Measurements from ENCODE around the gene TDRD6. TPM values are rescaled to one million over a fixed set of nuclear protein-coding genes. Genes with fewer than 3 reads are reported as not detected.

Gene TDRD6
- total RNA-seq, 5 donors from 2014 or later (not counting 1 experiment from before 2014, with no cell fraction given) = 0.03 to 0.20 TPM; not detected in 3

DNA sequence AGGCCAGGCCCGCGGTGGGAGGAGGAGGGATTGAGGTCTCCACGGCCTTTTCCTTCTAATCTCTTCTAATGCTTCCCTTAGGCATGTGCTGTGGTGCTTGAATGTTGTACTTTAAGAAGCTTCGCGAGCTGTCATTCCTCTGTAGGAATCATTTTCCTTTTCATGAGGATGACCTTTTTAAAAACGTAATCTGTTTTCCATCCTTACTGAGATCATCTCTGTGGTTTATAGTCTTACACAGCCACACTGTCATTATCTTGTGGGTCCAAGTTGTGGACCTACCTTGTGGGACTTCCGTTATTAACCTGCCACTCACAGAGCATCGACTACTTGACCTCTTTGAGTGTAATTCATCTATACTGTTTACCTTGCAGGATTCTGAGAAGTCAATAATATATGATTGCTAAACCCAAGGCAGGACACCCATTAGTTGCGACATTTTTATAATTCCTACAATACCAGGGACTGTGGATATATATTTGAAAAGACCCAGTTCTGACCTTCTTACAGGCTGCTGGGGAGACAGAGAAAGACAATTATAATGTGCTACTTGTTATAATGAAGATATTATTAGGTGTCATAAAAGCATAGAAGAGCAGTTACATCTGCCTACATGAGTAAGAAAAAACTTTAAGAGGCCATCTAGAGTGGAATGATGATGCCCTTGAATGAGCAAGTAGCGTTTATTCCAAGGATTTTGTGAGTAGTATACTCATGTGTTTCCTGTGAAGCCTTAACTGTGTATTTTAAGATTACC lies 34.1 kb upstream of the TDRD6 start:
- peak overlapping the region; percentile 80 to 88 (median 86) for H3K4me3 Mint-ChIP-seq
- H3K27me3 Mint-ChIP-seq = peaks cover 33 to 56% of the 10 kb centered on the region in 2 donors
- Histone ChIP-seq H3K27me3 (replicated peaks in 1 of 2; ENCODE audit: control insufficient read depth in 2 of 2, extremely low read depth in 1 of 2, insufficient read depth in 2 of 2, low read length in 1 of 2) (peaks cover 3 to 24% of the 10 kb centered on the region in 2 experiments), H3K4me3 (ENCODE audit: control insufficient read depth in 1 of 2, extremely low read depth in 1 of 2, low read length in 1 of 2) (peak overlapping the region; percentile 66 to 94), H3K27ac (ENCODE audit: low read length) (no peak overlapping the region), H3K36me3 (ENCODE audit: control insufficient read depth in 2 of 2, extremely low read depth in 1 of 2, insufficient read depth in 1 of 2, low read length in 1 of 2) (no peaks in the 10 kb centered on the region), H3K9me3 (no peaks in the 10 kb centered on the region), H3K4me1 (ENCODE audit: control insufficient read depth in 1 of 2, extremely low read depth in 1 of 2, insufficient read depth in 2 of 2, low read length in 2 of 2) (peaks cover 0 to 13% of the 10 kb centered on the region in 2 experiments)
- no peaks in the 10 kb centered on the region for H3K36me3 Mint-ChIP-seq
- WGBS (ENCODE audit: insufficient coverage) = no CpG with 5 or more reads among the region's 10 CpGs
- no peak overlapping the region for H3K27ac Mint-ChIP-seq
- H3K9me3 Mint-ChIP-seq = no peaks in the 10 kb centered on the region
- DNase-seq (no peak), ATAC-seq (replicated peaks in 1 of 4) (no peak)
- H3K4me1 Mint-ChIP-seq = peaks cover 15 to 16% (median 15%) of the 10 kb centered on the region in 3 donors
- CTCF ChIA-PET = no interaction called here
- POLR2A ChIA-PET = no interaction called here

- peaks cover 3 to 21% of the 10 kb centered on the region in 2 experiments for H3K27me3 ChIP-seq (replicated peaks in 1 of 2; ENCODE audit: control insufficient read depth in 2 of 2, extremely low read depth in 1 of 2, insufficient read depth in 2 of 2, low read length in 1 of 2)
- no peak overlapping the region for H3K4me3 ChIP-seq (ENCODE audit: control insufficient read depth in 1 of 2, extremely low read depth in 1 of 2, low read length in 1 of 2)
- H3K9me3 Mint-ChIP-seq = no peaks in the 10 kb centered on the region
- H3K4me1 Mint-ChIP-seq = peaks cover 15 to 16% (median 15%) of the 10 kb centered on the region in 3 donors
- whole genome bisulfite sequencing (ENCODE audit: insufficient coverage) = 94% methylated on average over 3 of the region's 6 CpGs
- no peak overlapping the region for H3K27ac ChIP-seq (ENCODE audit: low read length)
- no peaks in the 10 kb centered on the region for H3K36me3 ChIP-seq (ENCODE audit: control insufficient read depth in 2 of 2, extremely low read depth in 1 of 2, insufficient read depth in 1 of 2, low read length in 1 of 2)
- no peaks in the 10 kb centered on the region for H3K36me3 Mint-ChIP-seq
- no peaks in the 10 kb centered on the region for H3K9me3 ChIP-seq
- no peak overlapping the region for H3K27ac Mint-ChIP-seq
- no peak for ATAC-seq (replicated peaks in 1 of 4)
- H3K4me3 Mint-ChIP-seq = no peak overlapping the region
- DNase-seq = no peak
- H3K27me3 Mint-ChIP-seq = peaks cover 34 to 47% of the 10 kb centered on the region in 2 donors
- peaks cover 0 to 13% of the 10 kb centered on the region in 2 experiments for H3K4me1 ChIP-seq (ENCODE audit: control insufficient read depth in 1 of 2, extremely low read depth in 1 of 2, insufficient read depth in 2 of 2, low read length in 2 of 2)
- POLR2A ChIA-PET = no interaction called here
- CTCF ChIA-PET = interaction anchor here in 1 of 2 donors (0.7 kb wide), 1 partner anchor 448 kb away, joined by 4 read pairs; no protein-coding TSS in a partner anchor
These were observed 31.9 kb upstream of the TDRD6 start for GRCh38 chr6:46655803-46656202.

- ATAC-seq (replicated peaks in 1 of 4) = no peak
- CTCF ChIA-PET = no interaction called here
- Histone ChIP-seq H3K27ac (ENCODE audit: low read length) (no peak overlapping the region), H3K9me3 (no peaks in the 10 kb centered on the region), H3K36me3 (ENCODE audit: control insufficient read depth in 2 of 2, extremely low read depth in 1 of 2, insufficient read depth in 1 of 2, low read length in 1 of 2) (no peaks in the 10 kb centered on the region), H3K4me3 (ENCODE audit: control insufficient read depth in 1 of 2, extremely low read depth in 1 of 2, low read length in 1 of 2) (no peak overlapping the region), H3K27me3 (replicated peaks in 1 of 2; ENCODE audit: control insufficient read depth in 2 of 2, extremely low read depth in 1 of 2, insufficient read depth in 2 of 2, low read length in 1 of 2) (peaks cover 3 to 16% of the 10 kb centered on the region in 2 experiments), H3K4me1 (ENCODE audit: control insufficient read depth in 1 of 2, extremely low read depth in 1 of 2, insufficient read depth in 2 of 2, low read length in 2 of 2) (peaks cover 0 to 8% of the 10 kb centered on the region in 2 experiments)
- DNase-seq = no peak
- POLR2A ChIA-PET = no interaction called here
- H3K36me3 Mint-ChIP-seq = no peaks in the 10 kb centered on the region
- H3K27ac Mint-ChIP-seq = no peak overlapping the region
- H3K27me3 Mint-ChIP-seq = peaks cover 24 to 33% of the 10 kb centered on the region in 2 donors
- H3K4me1 Mint-ChIP-seq = peaks cover 7 to 9% (median 8%) of the 10 kb centered on the region in 3 donors
- H3K9me3 Mint-ChIP-seq = no peaks in the 10 kb centered on the region
- no peak overlapping the region for H3K4me3 Mint-ChIP-seq
These were observed 30.0 kb upstream of the TDRD6 start for GRCh38 chr6:46657642-46658041.

DNA sequence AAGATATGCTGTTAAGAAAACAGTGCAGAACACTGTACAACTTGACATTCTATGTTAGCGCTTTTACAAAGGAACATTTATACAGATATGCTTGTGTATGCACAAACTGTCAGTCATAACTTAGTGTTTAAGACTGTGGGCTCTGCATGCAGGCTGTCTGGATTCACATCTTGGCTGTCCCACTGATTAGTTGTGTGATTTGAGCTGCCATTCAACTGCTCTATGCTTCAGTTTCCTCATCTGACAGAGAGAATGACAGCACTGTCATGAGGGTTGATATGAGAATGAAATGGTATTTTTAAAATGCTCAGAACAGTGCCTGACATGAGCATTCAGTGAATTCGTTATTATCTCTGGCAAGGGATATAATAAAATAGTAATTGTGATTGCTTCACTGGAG lies 26.2 kb upstream of the TDRD6 start:
- Histone ChIP-seq H3K27ac (ENCODE audit: low read length) (no peak overlapping the region), H3K27me3 (replicated peaks in 1 of 2; ENCODE audit: control insufficient read depth in 2 of 2, extremely low read depth in 1 of 2, insufficient read depth in 2 of 2, low read length in 1 of 2) (peaks cover 0 to 4% of the 10 kb centered on the region in 2 experiments), H3K4me3 (ENCODE audit: control insufficient read depth in 1 of 2, extremely low read depth in 1 of 2, low read length in 1 of 2) (no peak overlapping the region), H3K4me1 (ENCODE audit: control insufficient read depth in 1 of 2, extremely low read depth in 1 of 2, insufficient read depth in 2 of 2, low read length in 2 of 2) (no peaks in the 10 kb centered on the region), H3K9me3 (no peaks in the 10 kb centered on the region), H3K36me3 (ENCODE audit: control insufficient read depth in 2 of 2, extremely low read depth in 1 of 2, insufficient read depth in 1 of 2, low read length in 1 of 2) (no peaks in the 10 kb centered on the region)
- WGBS (ENCODE audit: insufficient coverage) = no CpG with 5 or more reads among the region's 2 CpGs
- H3K4me1 Mint-ChIP-seq = no peaks in the 10 kb centered on the region
- no peak for DNase-seq
- ChIA-PET POLR2A (no interaction called here), CTCF (no interaction called here)
- peaks cover 5 to 8% of the 10 kb centered on the region in 2 donors for H3K27me3 Mint-ChIP-seq
- H3K9me3 Mint-ChIP-seq = no peaks in the 10 kb centered on the region
- no peak for ATAC-seq (replicated peaks in 1 of 4)
- H3K27ac Mint-ChIP-seq = no peak overlapping the region
- no peaks in the 10 kb centered on the region for H3K36me3 Mint-ChIP-seq
- no peak overlapping the region for H3K4me3 Mint-ChIP-seq

GRCh38 chr6:46667377-46667776 lies 20.3 kb upstream of the TDRD6 start:
- Mint-ChIP-seq H3K27me3 (peaks cover 0 to 4% of the 10 kb centered on the region in 2 donors), H3K36me3 (no peaks in the 10 kb centered on the region), H3K4me3 (no peak overlapping the region), H3K4me1 (no peaks in the 10 kb centered on the region), H3K27ac (no peak overlapping the region), H3K9me3 (no peaks in the 10 kb centered on the region)
- no peak overlapping the region for H3K4me3 ChIP-seq (ENCODE audit: control insufficient read depth in 1 of 2, extremely low read depth in 1 of 2, low read length in 1 of 2)
- no peaks in the 10 kb centered on the region for H3K9me3 ChIP-seq
- no CpG with 5 or more reads among the region's 2 CpGs for whole genome bisulfite sequencing (ENCODE audit: insufficient coverage)
- POLR2A ChIA-PET = no interaction called here
- DNase-seq (no peak), ATAC-seq (replicated peaks in 1 of 4) (no peak)
- no peaks in the 10 kb centered on the region for H3K27me3 ChIP-seq (replicated peaks in 1 of 2; ENCODE audit: control insufficient read depth in 2 of 2, extremely low read depth in 1 of 2, insufficient read depth in 2 of 2, low read length in 1 of 2)
- CTCF ChIA-PET = no interaction called here
- no peaks in the 10 kb centered on the region for H3K36me3 ChIP-seq (ENCODE audit: control insufficient read depth in 2 of 2, extremely low read depth in 1 of 2, insufficient read depth in 1 of 2, low read length in 1 of 2)
- H3K27ac ChIP-seq (ENCODE audit: low read length) = no peak overlapping the region
- H3K4me1 ChIP-seq (ENCODE audit: control insufficient read depth in 1 of 2, extremely low read depth in 1 of 2, insufficient read depth in 2 of 2, low read length in 2 of 2) = no peaks in the 10 kb centered on the region

DNA sequence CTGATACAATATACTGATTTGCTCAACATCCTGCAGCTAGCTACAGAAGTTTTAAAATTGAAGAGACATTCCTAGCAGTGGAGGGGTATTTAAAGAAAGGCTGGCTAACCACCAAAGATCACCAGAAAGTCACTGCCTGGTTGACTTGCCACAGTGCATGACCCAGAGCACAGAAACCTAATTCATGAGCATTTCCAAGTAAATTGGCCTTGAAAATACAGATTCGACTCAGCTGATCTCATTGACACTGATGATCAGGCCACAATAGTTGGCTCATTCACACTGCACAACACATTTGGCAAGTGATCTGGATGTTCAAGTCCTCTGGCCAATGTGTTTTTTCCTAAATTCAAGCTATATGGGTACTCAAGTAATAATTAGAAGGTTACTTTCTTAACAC lies 13.3 kb upstream of the TDRD6 start:
- CTCF ChIA-PET = no interaction called here
- H3K27ac Mint-ChIP-seq = no peak overlapping the region

More for the DNA sequence above, 13.3 kb upstream of the TDRD6 start:
- Histone ChIP-seq H3K27ac (ENCODE audit: low read length) (no peak overlapping the region), H3K27me3 (replicated peaks in 1 of 2; ENCODE audit: control insufficient read depth in 2 of 2, extremely low read depth in 1 of 2, insufficient read depth in 2 of 2, low read length in 1 of 2) (no peaks in the 10 kb centered on the region), H3K36me3 (ENCODE audit: control insufficient read depth in 2 of 2, extremely low read depth in 1 of 2, insufficient read depth in 1 of 2, low read length in 1 of 2) (no peaks in the 10 kb centered on the region), H3K4me1 (ENCODE audit: control insufficient read depth in 1 of 2, extremely low read depth in 1 of 2, insufficient read depth in 2 of 2, low read length in 2 of 2) (no peaks in the 10 kb centered on the region), H3K9me3 (no peaks in the 10 kb centered on the region), H3K4me3 (ENCODE audit: control insufficient read depth in 1 of 2, extremely low read depth in 1 of 2, low read length in 1 of 2) (no peak overlapping the region)
- Mint-ChIP-seq H3K36me3 (no peaks in the 10 kb centered on the region), H3K27me3 (peaks cover 0 to 3% of the 10 kb centered on the region in 2 donors), H3K4me1 (no peaks in the 10 kb centered on the region), H3K4me3 (no peak overlapping the region), H3K9me3 (no peaks in the 10 kb centered on the region)
- no peak for DNase-seq
- POLR2A ChIA-PET = no interaction called here
- no peak for ATAC-seq (replicated peaks in 1 of 4)
- WGBS (ENCODE audit: insufficient coverage) = 80% methylated on average over 1 of the region's 1 CpG
